HL-60 (cell line): Measurements from ENCODE around the gene TP53I11.

ENCODE experiments used
- CTCF ChIP-seq: IDR thresholded peaks from one replicate; pipeline ENCODE4 v1.5.1; 2011; ENCODE audit warnings: low read length, control low read depth, inconsistent platforms; ENCODE audit not compliant: insufficient read depth
- GABPA ChIP-seq: IDR thresholded peaks from 2 replicates; pipeline ENCODE4 v1.6.1; 2012; ENCODE audit warnings: low read depth
- POLR2AphosphoS5 ChIP-seq: IDR thresholded peaks from 2 replicates; pipeline ENCODE4 v1.6.1; 2012; ENCODE audit warnings: low read depth
- REST ChIP-seq: IDR thresholded peaks from 2 replicates; pipeline ENCODE4 v1.6.1; 2012; ENCODE audit warnings: low read depth; ENCODE audit not compliant: insufficient replicate concordance
- SPI1 ChIP-seq: IDR thresholded peaks from 2 replicates; pipeline ENCODE4 v1.6.1; 2012; ENCODE audit warnings: low read depth, mild to moderate bottlenecking, borderline replicate concordance

GRCh38 chr11:44989831-44990566 lies 39.3 kb upstream of the TP53I11 start:
- TF ChIP-seq CTCF (no peak), SPI1 (no peak), POLR2AphosphoS5 (no peak), GABPA (no peak), REST (no peak)
